HG02852 (cell line): Measurements from ENCODE around the gene CTNNA2.

Experiments
- ATAC-seq: cut with Tn5 transposase; IDR thresholded peaks from one replicate; pipeline ENCODE4 v1.9.1; 2021; ENCODE audit warnings: mild to moderate bottlenecking, moderate library complexity; ENCODE audit not compliant: unreplicated experiment

Gene CTNNA2

DNA sequence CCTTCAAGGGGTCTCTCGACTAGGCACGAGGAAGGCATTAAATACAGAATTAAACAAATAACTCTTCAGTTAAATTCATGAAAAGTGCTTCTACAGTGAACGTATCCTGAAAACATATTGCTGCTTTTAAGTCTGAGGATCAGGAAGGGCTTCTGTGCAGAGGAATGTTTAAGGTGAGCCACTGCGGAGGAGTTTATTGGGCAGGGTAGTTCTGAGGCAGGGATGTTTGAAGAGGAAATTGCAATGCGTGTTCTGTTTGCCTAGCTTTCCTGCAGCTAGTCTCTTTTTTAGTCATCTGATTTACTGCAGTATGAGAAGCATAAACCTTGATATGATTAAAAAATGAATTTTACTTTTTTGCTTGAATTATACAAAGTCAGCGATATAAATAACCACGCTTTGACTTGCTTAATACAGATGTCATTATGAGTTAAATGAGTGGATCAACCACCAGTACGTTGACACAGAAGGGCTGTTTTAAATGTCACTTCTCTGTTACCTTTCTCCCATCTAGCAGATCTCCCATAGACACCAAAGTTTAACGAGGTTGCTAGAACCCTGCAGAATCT lies 98.7 kb downstream of the CTNNA2 start:
- ATAC-seq = no peak

DNA sequence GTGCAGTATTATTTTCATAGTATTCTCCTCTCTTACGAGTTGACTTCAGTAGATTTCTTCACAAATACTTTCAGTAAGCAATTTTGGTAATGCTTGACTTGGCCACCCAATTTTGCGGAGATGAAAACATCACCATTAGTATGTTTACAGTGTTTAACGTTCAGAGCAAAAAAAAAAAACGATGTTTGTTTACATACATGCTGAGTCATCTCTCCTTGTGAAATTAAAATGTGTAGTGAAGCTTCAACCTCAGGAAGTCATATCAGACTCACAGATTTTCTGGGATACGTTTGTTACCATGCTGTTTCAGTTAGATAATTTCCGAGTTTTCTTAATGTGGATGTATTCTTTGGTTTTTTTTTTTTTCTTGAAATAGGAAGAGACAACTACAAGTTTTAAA lies 100.1 kb downstream of the CTNNA2 start:
- ATAC-seq = no peak

DNA sequence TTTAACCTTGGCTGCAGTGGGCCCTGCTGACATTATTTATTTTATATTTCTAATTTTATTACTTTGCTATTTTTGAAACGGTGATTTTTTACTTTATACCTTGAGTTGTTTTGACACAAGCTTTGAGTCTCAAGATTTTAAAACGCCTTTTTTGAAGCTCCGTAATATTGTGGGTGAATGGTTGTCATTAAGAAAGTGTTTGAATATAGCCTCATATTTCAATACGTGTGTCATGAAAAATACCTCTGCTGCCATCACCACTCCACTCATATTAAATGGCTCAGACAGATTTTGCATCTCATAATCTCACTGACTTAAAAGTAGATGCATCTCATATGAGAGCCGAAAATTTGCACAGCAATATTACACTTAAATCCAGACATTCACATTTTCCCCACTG lies 106.6 kb downstream of the CTNNA2 start:
- no peak for ATAC-seq

DNA sequence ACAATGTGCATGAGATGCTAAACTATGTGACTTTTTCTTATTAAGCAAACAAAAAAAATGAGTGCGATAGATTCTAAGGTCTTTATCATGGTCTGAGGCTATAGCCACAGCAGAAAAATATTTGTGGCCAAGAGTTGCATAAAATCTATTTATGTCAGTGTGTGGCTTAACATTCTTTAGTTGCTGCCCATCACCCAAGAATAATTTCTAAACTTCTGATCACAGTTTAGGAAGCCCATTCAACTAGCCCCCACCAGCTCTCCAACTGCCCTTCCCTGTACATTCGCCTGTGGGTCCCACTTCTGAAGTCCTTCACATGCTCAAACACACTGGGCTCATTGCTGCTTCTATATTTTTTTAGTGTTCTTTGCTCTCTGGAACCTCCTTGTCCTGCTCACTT lies 107.1 kb downstream of the CTNNA2 start:
- no peak for ATAC-seq

DNA sequence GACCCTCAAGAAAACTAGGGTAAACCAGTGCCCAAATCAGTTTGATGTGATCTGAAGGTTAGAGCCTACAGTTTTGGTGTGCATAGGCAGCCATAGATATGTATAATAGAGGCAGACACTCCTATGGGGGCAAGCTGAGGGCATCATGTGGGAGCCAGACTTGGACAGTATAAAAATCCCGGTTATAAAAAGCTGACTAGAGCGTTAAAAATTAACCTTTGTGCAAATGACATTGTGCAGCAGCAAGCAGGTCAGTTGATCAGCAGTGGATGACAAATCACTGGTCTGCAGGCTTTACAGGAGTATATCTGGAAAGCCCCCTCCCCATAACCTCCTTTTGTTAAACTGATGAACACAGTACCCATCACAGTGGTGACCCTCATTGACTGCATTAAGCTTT lies 107.8 kb downstream of the CTNNA2 start:
- ATAC-seq = no peak

DNA sequence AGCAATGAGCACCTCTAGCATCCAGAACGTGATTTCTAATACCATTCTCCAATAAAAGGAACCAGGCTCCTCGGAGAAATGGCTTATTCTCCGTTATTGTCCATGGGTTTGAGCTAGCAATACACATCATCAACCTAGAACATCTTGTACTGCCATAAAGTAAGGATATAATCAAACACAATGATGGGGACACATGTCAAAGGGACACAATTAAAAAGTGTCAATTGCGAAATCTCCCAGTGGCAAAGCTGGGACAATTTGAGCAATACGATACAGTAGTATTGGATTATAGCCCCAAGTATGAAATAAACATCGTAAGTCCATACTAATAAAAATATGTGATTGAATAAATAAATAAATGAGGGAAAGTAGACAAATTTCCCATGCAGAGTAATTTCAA lies 108.4 kb downstream of the CTNNA2 start:
- ATAC-seq = no peak

DNA sequence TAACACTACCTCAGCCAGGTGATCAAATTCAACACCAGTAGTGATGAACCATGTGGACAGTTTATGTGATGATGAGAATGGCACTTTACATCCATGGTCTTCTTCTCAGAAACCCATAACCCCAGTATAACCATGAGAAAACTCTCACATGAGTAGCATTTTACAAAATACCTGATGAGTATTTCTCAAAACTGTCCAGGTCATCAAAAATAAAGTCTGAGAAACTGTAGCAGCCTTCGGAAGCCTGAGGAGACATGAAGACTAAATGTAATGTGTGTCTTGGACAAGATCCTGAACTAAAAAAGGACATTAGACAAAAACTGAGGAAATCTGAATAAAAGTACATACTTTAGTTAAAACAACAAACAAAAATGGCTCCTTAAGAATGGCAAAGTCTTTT lies 108.9 kb downstream of the CTNNA2 start:
- no peak for ATAC-seq

DNA sequence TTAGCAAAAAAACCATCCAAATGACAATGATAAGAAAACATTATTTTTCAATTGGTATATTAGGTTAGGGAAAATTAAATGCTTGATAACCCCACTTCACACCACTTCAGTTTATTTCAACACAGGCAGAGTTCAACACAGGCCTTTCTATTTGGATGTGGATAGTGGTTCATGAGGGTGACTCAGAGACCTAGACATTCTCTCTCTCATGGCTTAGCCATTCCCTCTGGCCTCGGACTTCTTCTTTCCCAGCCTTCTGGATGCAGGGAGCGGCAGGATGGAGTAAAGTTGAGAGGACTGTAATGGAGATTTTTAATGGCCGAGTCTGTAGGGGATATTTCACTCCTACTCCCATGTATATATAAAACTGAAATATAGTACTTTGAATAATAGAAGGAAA lies 109.7 kb downstream of the CTNNA2 start:
- no peak for ATAC-seq

DNA sequence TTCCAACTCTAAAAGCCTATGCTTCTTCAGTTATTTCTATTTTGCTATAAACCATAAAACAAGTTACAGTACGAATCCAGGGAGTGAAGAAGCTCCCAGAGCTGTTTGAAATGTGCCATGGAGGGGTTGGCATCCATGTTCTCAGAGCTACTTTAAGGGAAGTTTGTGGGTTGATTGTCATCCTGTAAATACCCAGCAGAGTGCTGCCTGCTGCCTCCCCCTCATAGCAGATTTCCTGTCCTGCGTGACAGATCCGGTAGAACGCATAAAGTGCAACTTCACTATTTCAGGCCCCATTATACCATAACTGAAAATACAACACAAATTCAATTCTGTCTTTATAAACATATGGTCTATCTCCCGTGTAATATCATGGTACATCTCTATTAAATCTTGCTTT lies 114.4 kb downstream of the CTNNA2 start:
- no peak for ATAC-seq

DNA sequence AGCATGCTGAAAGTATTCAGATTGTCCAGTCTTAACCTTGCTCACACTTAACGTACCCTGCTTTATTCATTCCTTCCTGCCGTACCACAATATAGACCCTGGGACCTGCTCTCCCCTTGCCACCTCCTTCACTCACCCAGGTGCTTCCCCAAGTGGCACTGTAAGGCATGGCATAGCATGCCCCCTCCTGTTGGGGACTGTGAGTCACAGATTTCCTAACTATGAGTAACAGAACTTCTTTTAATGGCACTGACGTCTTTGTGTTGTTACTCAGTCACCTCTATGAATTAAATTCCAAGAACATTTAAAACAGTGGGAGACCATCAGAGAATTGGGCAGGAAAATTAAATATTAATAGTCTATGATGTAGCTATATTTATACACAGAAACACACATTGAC lies 117.2 kb downstream of the CTNNA2 start:
- no peak for ATAC-seq

DNA sequence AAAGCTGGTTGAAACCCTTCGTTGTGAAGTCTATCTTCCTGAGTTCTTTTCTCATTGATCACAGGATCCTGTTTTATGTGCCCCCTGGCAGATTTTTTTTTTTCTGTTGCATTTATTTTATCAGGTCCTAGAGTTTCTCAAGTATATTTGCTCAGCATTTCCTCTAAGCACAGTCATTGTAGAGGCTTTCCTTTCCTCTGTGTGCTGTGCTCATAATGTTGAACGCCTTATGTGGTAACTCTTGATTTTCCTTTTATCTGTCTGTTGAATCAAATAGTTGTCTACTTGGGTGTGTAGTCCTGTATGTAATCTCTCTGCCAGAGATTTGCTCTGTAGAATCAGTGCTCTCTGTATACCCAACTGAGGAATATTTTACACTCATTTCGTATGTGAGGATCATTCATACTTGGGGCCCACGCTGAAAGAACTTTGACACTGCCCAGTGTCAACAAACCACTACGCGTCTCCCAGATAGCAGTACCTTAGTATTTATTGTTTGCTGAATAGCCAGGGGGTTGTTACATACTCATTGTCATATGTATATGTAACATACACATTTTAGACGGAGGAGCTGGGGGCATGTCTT lies 118.2 kb downstream of the CTNNA2 start:
- no peak for ATAC-seq

DNA sequence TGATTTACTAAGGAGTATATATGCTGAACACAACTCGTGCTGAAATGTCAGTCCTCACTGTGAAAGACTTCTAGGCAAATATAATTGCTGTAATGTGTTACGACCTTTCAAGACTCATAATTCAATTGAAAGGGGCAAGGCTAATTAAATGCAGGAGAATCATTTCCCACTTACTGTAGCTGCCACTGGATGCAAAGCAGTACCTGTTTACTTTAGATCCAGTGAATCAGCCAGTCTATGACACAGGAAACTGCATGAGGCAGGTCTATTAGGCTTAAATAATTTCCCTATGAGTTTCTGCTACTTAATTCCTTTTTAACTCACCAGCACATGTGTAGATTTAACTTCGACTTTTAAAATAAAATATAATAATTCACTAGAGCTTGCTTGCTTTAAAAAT lies 125.6 kb downstream of the CTNNA2 start:
- no peak for ATAC-seq

DNA sequence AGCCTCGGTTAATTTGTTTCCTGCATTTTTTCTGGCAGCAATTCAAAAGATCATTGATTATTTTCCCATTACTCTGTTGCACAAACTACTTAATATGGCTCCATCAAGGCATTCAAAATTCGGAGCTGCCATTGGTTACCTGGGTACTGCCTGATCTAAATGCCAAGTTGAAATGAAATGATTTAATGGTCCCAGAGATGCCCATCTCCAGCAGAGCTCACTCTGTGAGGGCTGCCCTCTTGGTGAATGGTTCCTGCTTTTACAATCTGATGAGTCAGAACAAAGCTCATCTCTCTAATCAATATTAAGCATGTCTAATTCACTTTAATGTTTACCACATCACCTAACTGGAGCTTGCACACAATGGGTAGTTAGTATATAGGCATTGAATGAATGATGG lies 126.1 kb downstream of the CTNNA2 start:
- ATAC-seq = no peak

DNA sequence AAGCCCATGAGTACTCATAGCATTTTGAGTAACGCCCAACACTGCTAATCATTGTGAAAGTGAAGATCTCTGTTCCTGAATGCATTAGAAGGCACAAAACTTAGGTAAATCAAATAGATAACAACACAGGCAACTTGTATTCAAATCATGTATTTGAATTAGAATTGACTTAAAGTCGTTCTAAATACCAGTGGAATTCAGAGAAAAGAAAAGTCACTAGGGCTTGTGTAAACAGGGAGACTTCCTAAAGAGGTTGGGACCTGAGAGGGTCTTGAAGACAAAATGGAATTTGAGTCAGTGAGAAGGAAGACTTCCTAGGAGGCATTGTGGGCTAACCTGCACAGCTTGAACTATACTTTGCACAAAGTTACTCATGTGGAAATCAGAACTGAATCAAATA lies 127.2 kb downstream of the CTNNA2 start:
- no peak for ATAC-seq

DNA sequence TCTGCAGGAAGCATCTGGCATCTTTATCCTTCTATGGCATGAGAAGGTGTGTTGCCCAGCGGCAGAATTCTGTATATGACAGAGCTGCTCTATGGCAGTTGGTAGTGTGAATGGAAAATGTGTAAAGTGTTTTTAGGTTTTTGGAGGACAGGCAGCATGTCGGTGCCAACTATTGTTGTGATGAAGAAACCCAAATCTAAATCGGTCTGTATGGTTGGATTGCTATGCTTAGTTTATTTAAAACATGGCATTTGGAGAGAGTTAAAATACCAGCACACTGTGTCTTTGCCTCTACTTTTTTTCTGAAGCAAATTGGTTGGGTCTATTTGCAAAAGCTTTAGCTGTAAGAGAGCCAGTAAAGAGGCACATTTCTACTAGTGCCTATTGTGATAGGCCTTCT lies 136.7 kb downstream of the CTNNA2 start:
- ATAC-seq = no peak

DNA sequence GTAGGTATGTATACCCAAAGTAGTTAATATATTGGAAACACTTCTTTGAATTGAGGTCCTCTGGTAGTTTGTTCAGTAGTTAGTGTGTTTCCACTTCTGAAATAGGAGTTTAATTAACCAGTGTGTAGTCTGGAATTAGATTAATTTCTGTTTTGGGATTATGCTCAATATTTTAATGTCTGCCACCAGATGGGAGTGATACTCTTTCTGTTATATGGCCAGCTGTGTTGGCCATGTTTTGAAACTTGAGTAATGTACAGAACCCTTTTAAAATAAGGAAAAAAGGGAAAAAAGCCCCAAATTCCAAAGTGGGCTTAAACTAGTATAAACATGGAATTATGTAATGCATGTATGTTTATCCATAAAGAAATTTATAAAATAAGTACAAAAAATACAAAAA lies 147.7 kb downstream of the CTNNA2 start:
- ATAC-seq = no peak

DNA sequence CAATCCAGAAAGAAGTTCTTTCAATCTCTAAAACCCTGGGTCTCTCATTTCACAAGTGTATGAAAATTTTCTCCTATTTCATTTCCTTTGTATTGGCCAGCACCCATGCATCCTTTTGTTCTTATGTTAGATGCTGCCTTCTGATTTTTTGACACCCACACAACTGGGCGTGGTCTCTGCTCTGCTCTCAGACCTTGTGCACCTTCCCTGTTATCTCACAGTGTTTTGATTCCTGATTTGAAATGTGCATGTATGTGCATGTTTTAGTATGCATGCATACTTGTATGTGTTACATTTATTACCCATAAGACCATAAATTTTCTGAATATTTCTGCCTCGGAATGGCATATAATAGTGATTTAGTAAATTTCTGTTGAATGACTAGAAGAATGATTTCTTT lies 152.2 kb downstream of the CTNNA2 start:
- ATAC-seq = no peak

DNA sequence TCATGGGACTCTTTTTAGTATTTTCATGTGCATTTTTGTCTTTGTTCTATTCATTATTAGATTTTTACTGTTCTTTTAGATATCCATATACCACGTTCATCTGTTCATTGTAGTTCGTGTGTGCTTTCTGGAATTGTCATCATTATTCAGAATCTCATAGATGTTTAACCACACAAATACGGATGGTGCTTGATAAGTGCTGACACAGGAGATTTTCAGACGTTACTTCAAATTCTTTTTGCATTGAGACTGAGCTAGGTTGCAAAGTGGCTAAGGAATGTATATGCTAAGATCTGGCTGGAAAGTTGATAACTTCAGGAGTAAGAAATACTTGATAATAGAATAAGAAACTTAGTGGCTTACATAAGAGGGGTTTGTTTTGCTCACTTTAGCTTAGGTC lies 153.6 kb downstream of the CTNNA2 start:
- no peak for ATAC-seq

DNA sequence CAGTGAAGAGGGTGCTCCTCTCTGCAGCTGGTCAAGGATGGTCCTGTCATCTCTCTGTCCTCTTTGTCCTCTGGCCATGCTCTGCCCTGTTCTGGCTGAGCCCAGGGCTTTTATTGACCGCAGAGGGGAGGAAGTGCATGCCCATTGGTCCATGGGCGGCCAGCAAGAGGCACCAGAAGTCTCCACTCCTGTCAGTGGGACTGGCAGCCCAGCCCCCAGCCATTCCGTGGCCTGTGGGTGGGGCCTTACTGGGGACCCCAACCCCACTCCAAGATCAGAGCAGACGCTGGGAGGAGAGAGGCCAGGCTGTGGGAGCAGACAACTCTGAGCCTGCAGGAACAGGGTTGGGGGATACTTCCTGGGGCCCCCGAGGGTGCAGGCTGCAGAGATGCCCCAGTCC lies 156.9 kb downstream of the CTNNA2 start:
- no peak for ATAC-seq

DNA sequence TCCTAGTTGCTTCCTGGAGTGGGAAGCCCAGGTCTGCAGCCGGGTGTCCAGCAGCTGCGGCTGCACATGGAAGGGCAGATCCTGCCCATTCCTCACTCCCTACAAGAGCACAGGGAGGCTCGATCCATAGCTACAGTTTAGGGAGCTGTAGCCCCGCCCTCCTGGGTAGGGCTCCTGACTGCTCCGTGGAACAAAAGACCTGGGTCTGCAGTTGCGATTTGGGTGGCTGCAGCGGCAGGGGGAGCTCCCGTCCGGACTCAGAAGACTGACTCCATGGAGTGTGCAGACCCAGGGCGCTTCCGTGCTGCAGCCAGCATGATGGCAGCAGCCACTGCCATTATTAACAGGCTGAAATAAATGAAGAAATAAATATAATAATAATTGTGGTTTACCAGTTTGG lies 157.3 kb downstream of the CTNNA2 start:
- ATAC-seq = no peak

DNA sequence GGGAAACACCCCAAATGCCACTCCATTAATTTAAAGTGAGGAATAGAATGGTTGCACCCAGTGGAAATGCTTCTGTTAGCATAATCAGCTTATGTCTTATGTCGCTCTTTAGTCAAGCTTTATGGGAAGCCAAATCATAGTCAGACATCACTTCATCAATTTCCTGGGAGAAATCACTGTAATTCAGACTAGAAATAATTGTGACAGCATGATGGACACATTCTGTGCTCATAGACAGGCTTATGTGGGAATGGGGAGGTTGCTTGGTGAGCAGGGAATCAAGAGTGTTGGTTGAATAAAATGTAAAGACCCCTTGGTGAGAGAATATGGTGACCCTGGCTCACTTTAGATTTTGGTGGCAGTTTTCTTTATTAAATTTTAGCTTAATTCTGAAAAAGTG lies 174.0 kb downstream of the CTNNA2 start:
- ATAC-seq = no peak

DNA sequence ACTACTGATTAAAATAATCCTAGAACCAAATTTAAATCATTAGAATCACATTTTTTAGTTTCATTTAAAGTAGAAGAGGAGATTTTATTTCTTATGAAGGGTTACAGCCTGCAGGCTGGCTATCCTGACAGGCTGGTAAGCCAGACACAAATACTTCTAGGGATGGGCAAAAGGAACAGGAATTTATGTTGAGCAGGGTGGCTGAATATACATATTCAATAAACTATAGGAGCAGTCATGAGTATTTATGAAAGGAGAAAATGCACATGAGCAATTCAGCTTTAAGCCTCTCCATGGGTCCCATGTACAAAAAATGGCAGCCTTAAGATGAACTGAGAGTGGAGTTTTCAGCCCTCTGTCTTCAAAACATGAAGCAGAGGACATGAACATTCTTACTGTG lies 182.4 kb downstream of the CTNNA2 start:
- ATAC-seq = no peak

DNA sequence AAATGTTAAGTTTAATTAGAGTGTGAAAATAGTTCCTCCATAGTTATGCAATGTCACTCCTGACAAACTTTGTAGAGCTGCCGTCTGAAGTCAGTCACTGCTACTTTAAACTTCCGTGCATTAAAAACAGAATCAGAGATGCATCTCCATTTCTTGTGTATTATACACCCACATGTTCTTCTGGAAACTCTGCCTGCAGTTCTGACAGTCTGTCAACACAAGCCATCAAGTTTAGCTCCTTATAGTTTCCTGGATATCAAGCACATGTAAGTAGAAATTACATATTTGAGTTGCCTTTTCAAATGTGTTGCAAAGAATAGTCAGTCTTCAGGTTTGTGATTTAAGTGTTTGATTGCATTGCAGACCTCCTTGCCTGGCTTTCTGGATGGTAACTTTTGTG lies 184.3 kb downstream of the CTNNA2 start:
- ATAC-seq = no peak
